GM12878 (cell line): ENCODE data around the gene MAP3K7CL. TPM values are rescaled to one million over a fixed set of nuclear protein-coding genes. Genes with fewer than 3 reads are reported as not detected.

Source experiments
- ATAC-seq: fragments of 200-7000 bp; cut with Tn5 transposase; 3 replicates; pipeline ENCODE4 v1.9.1; 2020; ENCODE audit warnings: mild to moderate bottlenecking, moderate library complexity
- BruUV-seq: library from RNA; stranded (reverse); fragments of 400-500 nt; replicated peaks from 2 replicates; lab custom pipeline; 2021; lab: Mats Ljungman, UMichigan
- CTCF ChIA-PET: fragments of 300-600 bp; sonication (Branson Sonifier 250); formaldehyde crosslinking; extraction: SDS; loops from one replicate; lab custom pipeline; 2021; ENCODE audit warnings: inconsistent platforms; lab: Yijun Ruan, JAX
- POLR2A ChIA-PET: fragments of 350-600 bp; formaldehyde crosslinking; extraction: SDS; loops from one replicate; lab custom pipeline; 2021; ENCODE audit warnings: inconsistent platforms; lab: Charles Lee
- RAD21 ChIA-PET: fragments of 300-600 bp; sonication (Branson Sonifier 250); formaldehyde crosslinking; loops from one replicate; lab custom pipeline; 2023; ENCODE audit warnings: antibody characterized with exemption; ENCODE audit not compliant: unreplicated experiment; lab: Charles Lee
- SMC1A ChIA-PET: fragments of 300-600 bp; sonication (Branson Sonifier 250); formaldehyde crosslinking; loops from one replicate; lab custom pipeline; 2023; ENCODE audit not compliant: unreplicated experiment, uncharacterized antibody; lab: Charles Lee
- DNase-seq: peaks from one replicate; pipeline ENCODE4 v3.0.0-alpha.2; 2011; ENCODE audit warnings: low read depth, low spot score
- FAIRE-seq: peaks from 3 replicates; lab custom pipeline; 2011; peaks lifted over from hg19 to GRCh38; lab: Jason Lieb, UNC
- H2AFZ ChIP-seq: 2 replicates; pipeline ENCODE4 v1.6.0; 2011; ENCODE audit warnings: low read depth, low read length, control low read depth; ENCODE audit not compliant: control insufficient read depth
- H3K27ac ChIP-seq: 2 replicates; pipeline ENCODE4 v1.5.1; 2011; ENCODE audit warnings: control low read depth; ENCODE audit not compliant: control insufficient read depth, insufficient read depth
- H3K27me3 ChIP-seq, 2 experiments: replicated peaks in 1 of 2; 2 replicates each; pipeline versions ENCODE4 v1.6.0 to v1.6.1; 2011; ENCODE audit warnings: low read length in 1 of 2; ENCODE audit not compliant: control insufficient read depth in 2 of 2, insufficient read depth in 2 of 2
- H3K36me3 ChIP-seq, 2 experiments: 2 replicates each; pipeline ENCODE4 v1.5.1; 2011; ENCODE audit warnings: low read length in 1 of 2; ENCODE audit not compliant: control insufficient read depth in 2 of 2, insufficient read depth in 2 of 2
- H3K4me1 ChIP-seq: 2 replicates; pipeline ENCODE4 v1.6.1; 2011; ENCODE audit warnings: mild to moderate bottlenecking, low read length, moderate library complexity, mixed read lengths; ENCODE audit not compliant: control insufficient read depth, insufficient read depth
- H3K4me2 ChIP-seq: 2 replicates; pipeline ENCODE4 v1.6.0; 2011; ENCODE audit warnings: control low read depth; ENCODE audit not compliant: control insufficient read depth, insufficient read depth
- H3K4me3 ChIP-seq: fragments of 200-600 bp; sonication (generic); 2 replicates; pipeline ENCODE4 v1.5.1; 2016
- H3K79me2 ChIP-seq: 2 replicates; pipeline ENCODE4 v1.6.0; 2011; ENCODE audit warnings: low read length; ENCODE audit not compliant: control insufficient read depth, insufficient read depth
- H3K9ac ChIP-seq: 2 replicates; pipeline ENCODE4 v1.8.0; 2011; ENCODE audit warnings: low read length, control low read depth, mixed read lengths; ENCODE audit not compliant: control insufficient read depth, insufficient read depth
- H3K9me3 ChIP-seq: replicated peaks from 3 replicates; pipeline ENCODE4 v1.5.1; 2011; ENCODE audit warnings: mild to moderate bottlenecking, low read length; ENCODE audit not compliant: control insufficient read depth, insufficient read depth
- H4K20me1 ChIP-seq: 2 replicates; pipeline ENCODE4 v1.6.0; 2011; ENCODE audit not compliant: control insufficient read depth, insufficient read depth
- BACH1 ChIP-seq: fragments of 450-650 bp; IDR thresholded peaks from 2 replicates; pipeline ENCODE4 v1.6.1; 2017; ENCODE audit warnings: mild to moderate bottlenecking, borderline replicate concordance
- CBX5 ChIP-seq: sonication (generic); IDR thresholded peaks from 2 replicates; pipeline ENCODE4 v1.6.1; 2016; ENCODE audit warnings: low read depth, moderate library complexity, mild to moderate bottlenecking, inconsistent platforms
- CUX1 ChIP-seq: IDR thresholded peaks from 2 replicates; pipeline ENCODE4 v1.6.1; 2012; ENCODE audit warnings: improper control_type of control experiment, low read depth, low read length; ENCODE audit not compliant: insufficient replicate concordance
- E4F1 ChIP-seq: fragments of 450-650 bp; IDR thresholded peaks from 2 replicates; pipeline ENCODE4 v1.6.1; 2018; ENCODE audit warnings: borderline replicate concordance, mild to moderate bottlenecking; ENCODE audit not compliant: partially characterized antibody
- IKZF1 ChIP-seq: fragments of 450-650 bp; conservative IDR thresholded peaks from 2 replicates; pipeline ENCODE4 v1.6.1; 2017; ENCODE audit warnings: antibody characterized with exemption, mild to moderate bottlenecking
- KLF5 ChIP-seq: fragments of 450-650 bp; IDR thresholded peaks from 2 replicates; pipeline ENCODE4 v1.6.1; 2014; ENCODE audit warnings: mild to moderate bottlenecking; ENCODE audit not compliant: partially characterized antibody
- MTA2 ChIP-seq: fragments of 450-650 bp; IDR thresholded peaks from 2 replicates; pipeline ENCODE4 v1.6.1; 2016; ENCODE audit warnings: low read depth, mild to moderate bottlenecking, moderate library complexity
- RB1 ChIP-seq: fragments of 450-650 bp; formaldehyde crosslinking; IDR thresholded peaks from 2 replicates; pipeline ENCODE4 v1.6.1; 2017; ENCODE audit warnings: mild to moderate bottlenecking, borderline replicate concordance
- RBBP5 ChIP-seq: fragments of 200-600 bp; sonication (generic); conservative IDR thresholded peaks from 2 replicates; pipeline ENCODE4 v1.6.1; 2016
- SIX5 ChIP-seq: IDR thresholded peaks from 2 replicates; pipeline ENCODE4 v1.6.1; 2011; ENCODE audit warnings: mild to moderate bottlenecking, low read depth, low read length, moderate library complexity; ENCODE audit not compliant: severe bottlenecking
- SMARCA5 ChIP-seq: fragments of 450-650 bp; IDR thresholded peaks from 2 replicates; pipeline ENCODE4 v1.6.1; 2017; ENCODE audit warnings: mild to moderate bottlenecking
- SP1 ChIP-seq: IDR thresholded peaks from one replicate; pipeline ENCODE4 v1.6.1; 2011; ENCODE audit warnings: low read depth, low read length
- SRF ChIP-seq, 2 experiments: IDR thresholded peaks; 2 replicates each; pipeline ENCODE4 v1.6.1; 2011; ENCODE audit warnings: low read depth in 2 of 2, low read length in 2 of 2, mild to moderate bottlenecking in 1 of 2, moderate library complexity in 1 of 2
- STAT3 ChIP-seq: IDR thresholded peaks from 2 replicates; pipeline ENCODE4 v1.6.1; 2011; ENCODE audit warnings: low read depth, low read length, improper control_type of control experiment
- TARDBP ChIP-seq: IDR thresholded peaks from 2 replicates; pipeline ENCODE4 v1.6.1; 2016; ENCODE audit warnings: borderline replicate concordance
- TCF3 ChIP-seq: IDR thresholded peaks from 2 replicates; pipeline ENCODE4 v1.6.1; 2012; ENCODE audit warnings: low read depth, mild to moderate bottlenecking, low read length, borderline replicate concordance; ENCODE audit not compliant: insufficient read depth
- WRNIP1 ChIP-seq: IDR thresholded peaks from 2 replicates; pipeline ENCODE4 v1.6.1; 2011; ENCODE audit warnings: low read depth, low read length, improper control_type of control experiment, borderline replicate concordance
- WGBS: methylation state at CpG from one replicate; pipeline ENCODE4 v1.1.6; 2016; ENCODE audit warnings: low lambda C conversion rate; ENCODE audit not compliant: insufficient replicate concordance, insufficient coverage; ENCODE audit errors: missing lambda C conversion rate; 5-methylcytosine and 5-hydroxymethylcytosine counted together
- in situ Hi-C: fragments of 300-500 bp; cut with MboI; formaldehyde crosslinking; loops from 9 replicates; pipeline ENCODE4 v1.14.3; 2018; ENCODE audit warnings: mixed read lengths
- intact Hi-C: fragments of 100-400 bp; cut with micrococcal nuclease; formaldehyde crosslinking; loops from one replicate; pipeline ENCODE4 v1.14.2; 2022; ENCODE audit not compliant: unreplicated experiment
- polyA plus RNA-seq, 11 experiments: library from polyadenylated mRNA; depleted of rRNA in 4 of 11; unstranded in 6 of 11; stranded (reverse) in 5 of 11; fragments of >200 nt; fragmentation: Nextera tagmentation in 4 of 11; fragmentation: Illumina TruSeq in 1 of 11; extraction: Ambion mirVana in 4 of 11; extraction: Trizol in 1 of 11; gene quantifications; 1 replicate in 1 of 11; 2 replicates in 10 of 11; pipeline versions ENCODE4 v1.2.1 to v1.2.3, GENCODE V29; 2011 to 2016; ENCODE audit warnings: inconsistent platforms in 2 of 11, missing spikeins in 2 of 11, low read depth in 1 of 11
- total RNA-seq, 4 experiments: library from RNA; depleted of rRNA in 3 of 4; stranded (reverse); fragments of >200 nt in 3 of 4; fragmentation: Illumina TruSeq in 1 of 4; extraction: Trizol in 1 of 4; gene quantifications; 2 replicates each; pipeline versions ENCODE4 v1.2.1 to v1.2.3, GENCODE V29; 2013 to 2021

MAP3K7CL gene
- total and polyA plus RNA-seq, 10 of the 15 experiments (the other 5 are each of a cell fraction or from before 2014, with no cell fraction given) = 3.2 to 19.7 (median 6.6) TPM

GRCh38 chr21:29177800-29178199 is 47.4 kb downstream of the MAP3K7CL start:
- DNase-seq = no peak
- intact Hi-C loops = no loop called here
- H3K27ac ChIP-seq = no peak overlapping the region
- ChIA-PET SMC1A (interaction anchor here (0.9 to 2.5 kb wide), 6 partner anchors 9 to 122 kb away, joined by 3 to 9 read pairs (median 4); no protein-coding TSS in a partner anchor), RAD21 (interaction anchor here (1.4 to 1.6 kb wide), 2 partner anchors 58 to 194 kb away, joined by 3 to 5 read pairs; no protein-coding TSS in a partner anchor), CTCF (interaction anchor here (0.7 to 1.6 kb wide), 6 partner anchors 9 to 195 kb away, joined by 3 to 4 read pairs (median 3); no protein-coding TSS in a partner anchor), POLR2A (no interaction called here)
- no peaks in the 10 kb centered on the region for H4K20me1 ChIP-seq
- H3K4me3 ChIP-seq = no peak overlapping the region
- H3K9me3 ChIP-seq = no peaks in the 10 kb centered on the region
- H3K4me2 ChIP-seq = no peak overlapping the region
- FAIRE-seq = no peak
- no peak overlapping the region for H3K9ac ChIP-seq
- no peaks in the 10 kb centered on the region for H3K79me2 ChIP-seq
- H2AFZ ChIP-seq = no peak overlapping the region
- in situ Hi-C loops = no loop called here
- ATAC-seq = peak; percentile 33; the same call in 2 of the 3 replicates
- BruUV-seq = no TSS peak
- H3K36me3 ChIP-seq = no peaks in the 10 kb centered on the region
- peaks cover 8% of the 10 kb centered on the region for H3K4me1 ChIP-seq
- no peaks in the 10 kb centered on the region for H3K27me3 ChIP-seq
- 31% methylated on average over 1 of the region's 1 CpG for WGBS
- no peak for TF ChIP-seq CUX1
- no peak for TF ChIP-seq STAT3
- no peak for TF ChIP-seq KLF5
- no peak for TF ChIP-seq BACH1
- TF ChIP-seq SMARCA5 = no peak
- TF ChIP-seq RB1 = no peak
- TF ChIP-seq TARDBP = no peak
- no peak for TF ChIP-seq SP1
- TF ChIP-seq CBX5 = no peak
- TF ChIP-seq RBBP5 = no peak
- TF ChIP-seq MTA2 = no peak
- no peak for TF ChIP-seq TCF3
- TF ChIP-seq IKZF1 = no peak
- no peak for TF ChIP-seq E4F1
- TF ChIP-seq WRNIP1 = no peak
- TF ChIP-seq SRF (IDR thresholded peaks at IDR 0.05; ENCODE audit: low read depth in 2 of 2, low read length in 2 of 2) = no peak
- TF ChIP-seq SIX5 = no peak
